Right atrium auricular region (tissue), 2 donors: ENCODE data around the gene EPB41L5. TPM values are rescaled to one million over a fixed set of nuclear protein-coding genes. Genes with fewer than 3 reads are reported as not detected.

ENCODE experiments used
- DNase-seq: peaks from one replicate; pipeline ENCODE4 v3.0.0-alpha.2; 2019; ENCODE audit warnings: low spot score
- H3K27ac ChIP-seq, 2 donors: fragments of 200-600 bp; sonication (generic); 1 replicate in 1 of 2; 2 replicates in 1 of 2; pipeline ENCODE4 v1.5.1; 2016 to 2019
- H3K27me3 ChIP-seq, 2 donors: fragments of 200-600 bp; sonication (generic); one replicate each; pipeline versions ENCODE4 v1.5.1 to v1.6.0; 2017 to 2019
- H3K36me3 ChIP-seq: fragments of 200-600 bp; sonication (generic); one replicate; pipeline ENCODE4 v1.5.1; 2016
- H3K4me1 ChIP-seq, 2 donors: fragments of 200-600 bp; sonication (generic); one replicate each; pipeline versions ENCODE4 v1.5.1 to v1.6.0; 2017 to 2019
- H3K4me3 ChIP-seq, 2 donors: fragments of 200-600 bp; sonication (generic); 1 replicate in 1 of 2; 2 replicates in 1 of 2; pipeline ENCODE4 v1.5.1; 2017 to 2019; ENCODE audit warnings: mild to moderate bottlenecking in 1 of 2, moderate library complexity in 1 of 2
- H3K9me3 ChIP-seq, 2 donors: fragments of 200-600 bp; sonication (generic); one replicate each; pipeline ENCODE4 v1.5.1; 2019
- CTCF ChIP-seq, 2 donors: fragments of 200-600 bp; sonication (generic); IDR thresholded peaks; one replicate each; pipeline ENCODE4 v1.5.1; 2019; ENCODE audit warnings: antibody characterized with exemption in 2 of 2
- total RNA-seq, 2 donors: library from RNA; depleted of rRNA; stranded (reverse); fragments of >200 nt; gene quantifications; one replicate each; pipeline ENCODE4 v1.1.0, GENCODE V29; 2016

EPB41L5 gene
- total RNA-seq, 2 donors from 2014 or later, result 7.9 to 15.4 TPM

DNA sequence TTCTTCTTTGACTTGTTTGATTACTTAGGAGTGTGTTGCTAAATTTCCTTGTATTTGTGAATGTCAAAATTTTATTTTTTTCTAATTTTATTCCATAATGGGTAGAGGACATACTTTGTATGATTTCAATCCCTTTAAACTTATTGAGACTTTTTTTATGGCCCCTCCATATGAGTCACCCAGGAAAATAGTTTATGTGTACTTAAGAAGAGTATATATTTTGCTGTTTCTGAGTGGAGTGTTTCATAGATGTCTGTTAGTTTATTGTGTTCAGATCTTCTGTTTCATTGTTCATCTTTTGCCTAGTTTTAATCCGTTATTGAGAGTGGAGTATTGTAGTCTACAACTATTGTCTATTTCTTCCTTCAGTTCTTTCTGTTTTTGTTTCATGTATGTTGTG, 81.9 kb downstream of the EPB41L5 start:
- no peak for TF ChIP-seq CTCF (IDR thresholded peaks at IDR 0.05)
- Histone ChIP-seq H3K27ac (no peak overlapping the region), H3K36me3 (peaks cover 10% of the 10 kb centered on the region), H3K4me1 (no peaks in the 10 kb centered on the region), H3K4me3 (no peak overlapping the region), H3K27me3 (no peaks in the 10 kb centered on the region), H3K9me3 (no peaks in the 10 kb centered on the region)
- no peak for DNase-seq

DNA sequence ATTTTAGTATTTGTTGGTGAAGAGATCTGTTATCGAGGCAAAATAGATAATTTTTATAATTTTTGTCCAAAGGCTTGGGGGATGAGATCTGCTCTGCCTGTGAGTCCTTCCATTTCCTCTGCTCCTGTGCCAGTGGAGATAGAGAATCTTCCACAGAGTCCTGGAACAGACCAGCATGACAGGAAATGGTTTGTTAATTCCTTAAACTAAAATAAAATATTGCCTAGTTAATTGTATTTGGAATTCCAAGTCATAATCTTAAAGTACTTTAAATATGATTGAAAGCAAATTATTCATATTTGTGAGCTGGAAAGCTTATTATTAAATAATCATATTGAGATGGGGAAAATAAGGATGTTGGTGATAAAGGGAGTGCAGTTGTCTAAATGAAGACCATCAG, 87.8 kb downstream of the EPB41L5 start:
- no peaks in the 10 kb centered on the region for H3K9me3 ChIP-seq
- no peak for TF ChIP-seq CTCF (IDR thresholded peaks at IDR 0.05)
- no peak for DNase-seq
- no peak overlapping the region for H3K4me3 ChIP-seq
- H3K27me3 ChIP-seq, result no peaks in the 10 kb centered on the region
- no peaks in the 10 kb centered on the region for H3K4me1 ChIP-seq
- H3K36me3 ChIP-seq, result no peaks in the 10 kb centered on the region
- H3K27ac ChIP-seq, result no peak overlapping the region

GRCh38 chr2:120103723-120104467, 91.0 kb downstream of the EPB41L5 start:
- peaks cover 0 to 14% of the 10 kb centered on the region in 2 donors for H3K4me1 ChIP-seq
- H3K4me3 ChIP-seq, result no peak overlapping the region
- no peaks in the 10 kb centered on the region for H3K9me3 ChIP-seq
- TF ChIP-seq CTCF (IDR thresholded peaks at IDR 0.05), result no peak
- no peak overlapping the region for H3K27ac ChIP-seq
- H3K36me3 ChIP-seq, result no peaks in the 10 kb centered on the region
- no peak for DNase-seq
- no peaks in the 10 kb centered on the region for H3K27me3 ChIP-seq

DNA sequence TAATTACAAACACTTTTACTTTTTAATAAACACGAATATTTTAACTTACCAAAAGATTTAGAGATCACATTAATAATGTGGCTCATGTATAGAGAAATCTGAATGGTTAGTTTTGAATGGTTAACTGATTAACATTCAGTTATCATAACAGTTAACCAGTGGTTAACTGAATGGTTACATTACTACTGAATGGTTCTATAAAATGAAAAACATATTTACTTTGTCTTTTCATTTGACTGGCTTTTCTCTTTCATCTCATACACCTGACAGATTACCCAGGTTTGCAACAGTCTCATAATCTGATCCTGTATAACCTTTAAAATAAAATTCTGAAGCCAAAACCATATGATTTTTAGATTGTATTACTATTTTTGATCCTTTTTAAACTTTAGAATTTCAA, 91.9 kb downstream of the EPB41L5 start:
- no peaks in the 10 kb centered on the region for H3K9me3 ChIP-seq
- no peak for TF ChIP-seq CTCF (IDR thresholded peaks at IDR 0.05)
- H3K36me3 ChIP-seq, result no peaks in the 10 kb centered on the region

DNA sequence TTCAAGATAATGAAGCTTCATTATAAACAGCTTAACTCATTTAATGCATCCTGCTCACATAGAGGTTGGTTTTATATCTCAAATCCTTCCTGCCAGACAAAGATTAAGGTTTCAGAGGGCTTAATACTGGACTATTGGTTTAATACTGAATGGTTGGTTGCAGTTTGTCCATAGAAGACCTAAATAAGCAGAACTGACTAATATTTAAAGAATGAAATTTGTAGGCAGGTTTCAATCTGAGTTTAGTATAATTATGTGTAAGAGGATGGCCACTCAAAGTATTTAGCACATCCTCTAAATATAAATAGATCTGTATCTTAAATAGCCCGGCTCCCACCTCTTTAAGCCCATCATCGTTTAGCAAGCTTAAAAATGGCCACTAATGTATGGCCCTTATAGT, 92.5 kb downstream of the EPB41L5 start:
- Histone ChIP-seq H3K4me1 (peaks cover 0 to 20% of the 10 kb centered on the region in 2 donors), H3K36me3 (no peaks in the 10 kb centered on the region), H3K27me3 (no peaks in the 10 kb centered on the region), H3K9me3 (no peaks in the 10 kb centered on the region), H3K4me3 (no peak overlapping the region), H3K27ac (no peak overlapping the region)
- no peak for DNase-seq
- no peak for TF ChIP-seq CTCF (IDR thresholded peaks at IDR 0.05)

More for the DNA sequence above, 91.9 kb downstream of the EPB41L5 start:
- no peak overlapping the region for H3K4me3 ChIP-seq
- no peak overlapping the region for H3K27ac ChIP-seq
- DNase-seq, result no peak
- peaks cover 0 to 20% of the 10 kb centered on the region in 2 donors for H3K4me1 ChIP-seq
- no peaks in the 10 kb centered on the region for H3K27me3 ChIP-seq

GRCh38 chr2:120108049-120108448, 95.2 kb downstream of the EPB41L5 start:
- H3K4me3 ChIP-seq, result no peak overlapping the region
- no peaks in the 10 kb centered on the region for H3K36me3 ChIP-seq
- peaks cover 0 to 20% of the 10 kb centered on the region in 2 donors for H3K4me1 ChIP-seq
- DNase-seq, result no peak
- peak overlapping the region in 1 of 2 donors; percentile 14 for H3K27ac ChIP-seq
- no peaks in the 10 kb centered on the region for H3K27me3 ChIP-seq
- no peak for TF ChIP-seq CTCF (IDR thresholded peaks at IDR 0.05)
- no peaks in the 10 kb centered on the region for H3K9me3 ChIP-seq
